Osteoblast (primary cell): ENCODE results near the gene LRIF1. TPM values are rescaled to one million over a fixed set of nuclear protein-coding genes. Genes with fewer than 3 reads are reported as not detected.

ENCODE experiments used
- DNase-seq: peaks from one replicate; pipeline ENCODE4 v3.0.0; 2011; ENCODE audit warnings: low spot score, mixed read lengths; ENCODE audit not compliant: insufficient read length; ENCODE audit errors: missing footprints
- H2AFZ ChIP-seq: 2 replicates; pipeline ENCODE4 v1.6.0; 2011; ENCODE audit warnings: mild to moderate bottlenecking, low read length
- H3K27ac ChIP-seq: 2 replicates; pipeline ENCODE4 v1.5.1; 2011; ENCODE audit warnings: mild to moderate bottlenecking, low read depth, low read length, moderate library complexity
- H3K27me3 ChIP-seq: 2 replicates; pipeline ENCODE4 v1.6.0; 2012; ENCODE audit warnings: mild to moderate bottlenecking, control low read depth, inconsistent platforms, low read length, moderate library complexity; ENCODE audit not compliant: insufficient read depth
- H3K36me3 ChIP-seq: 2 replicates; pipeline ENCODE4 v1.5.1; 2011; ENCODE audit warnings: mild to moderate bottlenecking, low read length, control low read depth, moderate library complexity; ENCODE audit not compliant: insufficient read depth
- H3K4me1 ChIP-seq: 2 replicates; pipeline ENCODE4 v1.5.1; 2011; ENCODE audit warnings: mild to moderate bottlenecking, low read length, control low read depth, moderate library complexity; ENCODE audit not compliant: insufficient read depth
- H3K4me2 ChIP-seq: 2 replicates; pipeline ENCODE4 v1.6.0; 2011; ENCODE audit warnings: mild to moderate bottlenecking, low read length; ENCODE audit not compliant: insufficient read depth
- H3K4me3 ChIP-seq: fragments of 200-600 bp; sonication (generic); 3 replicates; pipeline ENCODE4 v1.5.1; 2012; ENCODE audit warnings: mild to moderate bottlenecking, low read length, inconsistent platforms; ENCODE audit not compliant: insufficient read depth
- H3K79me2 ChIP-seq: 2 replicates; pipeline ENCODE4 v1.6.0; 2012; ENCODE audit warnings: mild to moderate bottlenecking, low read length, control low read depth, inconsistent platforms; ENCODE audit not compliant: insufficient read depth
- H3K9me3 ChIP-seq: 2 replicates; pipeline ENCODE4 v1.5.1; 2011; ENCODE audit warnings: low read depth, low read length, control low read depth
- H4K20me1 ChIP-seq: 2 replicates; pipeline ENCODE4 v1.6.0; 2012; ENCODE audit warnings: mild to moderate bottlenecking, low read length, control low read depth; ENCODE audit not compliant: insufficient read depth
- CTCF ChIP-seq: IDR thresholded peaks from 2 replicates; pipeline ENCODE4 v1.5.1; 2011; ENCODE audit warnings: mild to moderate bottlenecking, low read depth, low read length, moderate library complexity; ENCODE audit errors: extremely low read depth
- total RNA-seq: library from RNA; depleted of rRNA; stranded (reverse); fragments of >200 nt; gene quantifications from 2 replicates; pipeline ENCODE4 v1.2.3, GENCODE V29; 2012

Gene LRIF1
- total RNA-seq, 1 donor, result 10.5 TPM

GRCh38 chr1:110927484-110928075 is 36.1 kb downstream of the LRIF1 start:
- H3K27me3 ChIP-seq, result no peaks in the 10 kb centered on the region
- TF ChIP-seq CTCF, result no peak
- H3K79me2 ChIP-seq, result no peaks in the 10 kb centered on the region
- no peaks in the 10 kb centered on the region for H3K9me3 ChIP-seq
- H4K20me1 ChIP-seq, result no peaks in the 10 kb centered on the region
- no peaks in the 10 kb centered on the region for H3K4me1 ChIP-seq
- H3K27ac ChIP-seq, result no peak overlapping the region
- H3K36me3 ChIP-seq, result no peaks in the 10 kb centered on the region
- no peak for DNase-seq
- H3K4me3 ChIP-seq, result no peak overlapping the region
- H3K4me2 ChIP-seq, result no peak overlapping the region
- no peak overlapping the region for H2AFZ ChIP-seq

- no peaks in the 10 kb centered on the region for H3K9me3 ChIP-seq
- H3K79me2 ChIP-seq, result no peaks in the 10 kb centered on the region
- H3K36me3 ChIP-seq, result no peaks in the 10 kb centered on the region
- H2AFZ ChIP-seq, result no peak overlapping the region
- no peaks in the 10 kb centered on the region for H3K27me3 ChIP-seq
- H3K4me3 ChIP-seq, result no peak overlapping the region
- no peak overlapping the region for H3K27ac ChIP-seq
- H3K4me1 ChIP-seq, result no peaks in the 10 kb centered on the region
- H3K4me2 ChIP-seq, result no peak overlapping the region
- no peak for DNase-seq
- no peak for TF ChIP-seq CTCF
- no peaks in the 10 kb centered on the region for H4K20me1 ChIP-seq
Measured at GRCh38 chr1:110921953-110922352, 41.8 kb downstream of the LRIF1 start.

GRCh38 chr1:110918016-110918415 is 45.7 kb downstream of the LRIF1 start:
- Histone ChIP-seq H3K4me2 (no peak overlapping the region), H2AFZ (no peak overlapping the region), H3K4me1 (no peaks in the 10 kb centered on the region), H4K20me1 (no peaks in the 10 kb centered on the region), H3K79me2 (no peaks in the 10 kb centered on the region), H3K27me3 (no peaks in the 10 kb centered on the region), H3K36me3 (no peaks in the 10 kb centered on the region), H3K4me3 (no peak overlapping the region), H3K9me3 (no peaks in the 10 kb centered on the region), H3K27ac (no peak overlapping the region)
- DNase-seq, result no peak
- no peak for TF ChIP-seq CTCF

GRCh38 chr1:110916669-110917306 is 46.9 kb downstream of the LRIF1 start:
- Histone ChIP-seq H2AFZ (peak overlapping the region; percentile 11), H3K4me3 (peak overlapping the region; percentile 27)

More at GRCh38 chr1:110916669-110917306, 46.9 kb downstream of the LRIF1 start:
- Histone ChIP-seq H3K9me3 (no peaks in the 10 kb centered on the region), H3K27ac (no peak overlapping the region), H3K4me1 (no peaks in the 10 kb centered on the region), H3K4me2 (peak overlapping the region; percentile 57), H3K27me3 (no peaks in the 10 kb centered on the region), H3K79me2 (no peaks in the 10 kb centered on the region), H4K20me1 (no peaks in the 10 kb centered on the region), H3K36me3 (no peaks in the 10 kb centered on the region)
- TF ChIP-seq CTCF, result no peak
- no peak for DNase-seq
